Anterior cingulate cortex (tissue), 58 donors: ENCODE measurements around the gene TCEA3.

ENCODE experiments used
- DNase-seq, 58 donors: peaks; one replicate each; lab custom pipeline; 2025; lab: John Stamatoyannopoulos, UW

TCEA3 gene

DNA sequence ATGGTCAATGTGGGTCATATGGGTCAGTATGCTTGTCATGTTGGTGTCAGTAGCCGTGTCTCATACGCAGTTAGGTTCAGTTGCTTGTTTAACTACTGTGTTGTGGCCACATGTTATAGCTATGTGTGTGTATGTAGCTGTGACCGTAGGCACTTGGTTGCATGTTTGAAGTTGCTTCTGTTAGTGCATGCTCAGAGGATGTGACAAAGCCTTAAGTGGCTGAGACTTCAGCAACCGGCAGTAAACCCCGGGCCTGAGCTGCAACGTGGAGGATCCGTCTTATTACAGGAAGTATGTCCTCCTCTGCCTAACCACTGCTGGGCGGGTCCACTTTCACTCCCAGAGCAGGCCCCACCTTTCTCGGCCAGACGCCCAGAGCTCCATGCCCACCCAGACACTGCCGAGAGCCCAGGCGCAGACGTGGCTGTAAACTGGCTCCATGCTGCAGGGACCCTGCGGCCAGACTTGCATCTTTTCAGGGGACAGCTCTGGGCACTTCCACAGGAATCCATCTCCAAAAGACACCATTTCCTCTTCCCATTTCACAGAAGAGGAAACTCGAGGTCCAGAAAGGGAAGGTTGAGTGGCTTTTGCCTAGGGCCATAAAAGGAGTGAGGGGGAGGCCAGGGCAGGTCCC is 2.2 kb downstream of the TCEA3 start:
- peak in 2 of 58 donors; percentile 23 to 34 for DNase-seq

GRCh38 chr1:23421753-23422240 is 2.8 kb downstream of the TCEA3 start:
- DNase-seq: peak in 10 of 58 donors; percentile 13 to 42 (median 26)

GRCh38 chr1:23421343-23421742 is 3.2 kb downstream of the TCEA3 start:
- DNase-seq: no peak

GRCh38 chr1:23420778-23421177 is 3.8 kb downstream of the TCEA3 start:
- no peak for DNase-seq

- DNase-seq: no peak
Measured at GRCh38 chr1:23419180-23419579, 5.4 kb downstream of the TCEA3 start.

DNA sequence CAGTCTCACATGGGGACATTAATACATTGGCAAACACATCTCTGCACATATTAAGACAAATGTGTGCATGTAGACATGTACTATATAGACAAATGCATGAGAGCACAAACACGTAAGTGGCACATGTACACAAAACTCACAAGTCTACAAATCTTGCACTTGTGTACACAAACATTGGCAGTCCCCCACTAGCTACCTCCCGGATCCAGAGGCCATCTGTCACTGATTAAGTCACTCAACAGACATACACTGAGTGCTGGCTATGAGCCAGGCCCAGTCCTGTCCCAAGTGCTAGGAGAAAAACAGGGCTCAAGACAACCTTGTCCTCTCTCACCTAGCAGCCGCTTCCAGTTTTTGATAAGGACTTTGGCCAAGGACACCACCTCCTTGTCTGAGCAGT is 7.0 kb downstream of the TCEA3 start:
- peak in 1 of 58 donors; percentile 25 for DNase-seq

GRCh38 chr1:23416964-23417363 is 7.6 kb downstream of the TCEA3 start:
- DNase-seq: no peak

- peak in 4 of 58 donors; percentile 10 to 50 (median 24) for DNase-seq
Measured at GRCh38 chr1:23408797-23409290, 15.7 kb downstream of the TCEA3 start.

GRCh38 chr1:23407016-23407630 is 17.4 kb downstream of the TCEA3 start:
- DNase-seq: peak in 7 of 58 donors; percentile 3 to 55 (median 17)

DNA sequence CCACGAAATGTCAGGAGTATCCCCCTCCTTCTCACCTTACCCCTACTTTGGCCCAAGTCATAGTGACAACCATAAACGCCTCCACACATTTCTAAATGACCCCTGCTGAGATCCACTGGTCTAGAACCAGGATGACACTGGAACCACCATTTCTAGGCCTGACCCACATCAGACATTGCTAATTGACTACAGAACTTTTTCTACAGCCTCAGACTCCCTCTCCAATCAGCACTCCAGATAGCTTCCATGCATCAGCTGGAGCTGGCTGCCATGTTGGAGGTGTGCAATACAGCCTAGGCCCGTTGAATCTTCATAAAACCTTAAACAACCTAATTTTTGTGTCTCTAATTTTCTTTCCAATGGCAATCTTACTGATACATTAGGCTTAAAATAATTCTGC is 18.6 kb downstream of the TCEA3 start:
- no peak for DNase-seq

- peak; percentile 23 to 91 (median 74) for DNase-seq
Measured at GRCh38 chr1:23403735-23404486, 20.6 kb downstream of the TCEA3 start.

- DNase-seq: no peak
Measured at GRCh38 chr1:23403355-23403734, 21.2 kb downstream of the TCEA3 start.

- DNase-seq: no peak
Measured at GRCh38 chr1:23403038-23403336, 21.6 kb downstream of the TCEA3 start.

GRCh38 chr1:23402286-23403037 is 22.1 kb downstream of the TCEA3 start:
- DNase-seq: peak in 1 of 58 donors; percentile 5

- no peak for DNase-seq
Measured at GRCh38 chr1:23401313-23401712, 23.2 kb downstream of the TCEA3 start.

DNA sequence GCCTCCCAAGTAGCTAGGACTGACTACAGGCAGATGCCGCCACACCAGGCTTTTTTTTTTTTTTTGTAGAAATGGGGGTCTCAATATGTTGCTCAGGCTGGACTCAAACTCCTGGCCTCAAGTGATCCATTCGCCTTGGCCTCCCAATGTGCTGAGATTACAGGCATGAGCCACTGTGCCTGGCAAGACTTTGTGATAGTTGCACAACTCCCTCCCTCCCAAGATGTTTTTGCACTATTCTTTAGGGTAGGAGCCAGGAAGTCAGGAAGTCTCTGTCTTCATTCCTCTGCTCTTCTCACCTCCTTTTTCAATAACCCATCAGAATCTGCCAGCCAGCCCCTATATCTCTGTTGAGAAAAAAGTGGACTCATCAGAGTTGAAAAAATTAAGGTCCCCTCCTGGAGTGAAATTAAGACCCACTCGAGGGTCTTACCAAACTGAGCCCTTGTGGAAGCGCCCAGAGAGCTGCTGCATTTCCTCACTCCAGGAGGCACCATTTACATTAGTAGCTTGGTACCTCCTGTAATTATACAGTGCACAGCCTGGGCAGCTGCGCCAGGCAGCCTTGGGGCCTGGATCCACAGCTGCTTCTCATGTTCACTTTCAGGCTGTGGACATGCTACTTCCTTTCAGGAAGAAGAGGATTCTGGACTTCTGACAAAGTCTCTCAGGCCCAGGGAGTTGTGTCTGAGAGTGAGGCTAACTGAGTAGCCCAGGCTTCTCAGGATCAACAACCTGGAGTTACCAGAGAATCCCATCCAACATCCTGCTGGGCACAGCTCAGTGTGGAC is 24.0 kb downstream of the TCEA3 start:
- no peak for DNase-seq

- DNase-seq: no peak
Measured at GRCh38 chr1:23399229-23399628, 25.3 kb downstream of the TCEA3 start.

DNA sequence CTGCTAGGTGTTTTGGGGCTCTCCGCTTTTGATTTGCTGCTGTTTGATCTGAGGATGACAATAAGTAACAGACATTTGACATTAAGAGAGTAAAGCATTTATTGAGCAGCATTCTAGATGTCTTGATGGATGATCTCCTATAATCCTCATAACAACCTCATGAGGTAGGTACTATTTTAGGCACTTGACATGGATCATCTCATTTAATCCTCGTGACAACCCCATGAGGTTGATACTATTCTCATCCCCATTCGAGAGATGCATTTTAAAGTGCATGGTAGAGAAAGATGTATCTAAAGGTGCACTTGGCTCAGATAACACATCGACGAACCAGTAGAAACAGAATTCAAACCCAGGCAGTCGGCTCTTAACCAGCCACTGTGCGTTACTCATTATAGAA is 26.6 kb downstream of the TCEA3 start:
- no peak for DNase-seq

GRCh38 chr1:23396380-23396779 is 28.2 kb downstream of the TCEA3 start:
- DNase-seq: no peak

GRCh38 chr1:23395849-23396248 is 28.7 kb downstream of the TCEA3 start:
- DNase-seq: no peak
